AG09319 (cell line): ENCODE results near the gene TMEM200B.
"Not testable (repeated sequence)": the region's sequence is repeated elsewhere in the genome, so short reads cannot be mapped to it uniquely, and the experiment has no call there.

Source experiments
- DNase-seq: peaks from one replicate; pipeline ENCODE4 v3.0.0-alpha.2; 2010; ENCODE audit warnings: low read depth; ENCODE audit errors: extremely low read depth
- CTCF ChIP-seq: IDR thresholded peaks from 2 replicates; pipeline ENCODE4 v1.5.1; 2011; ENCODE audit warnings: low read depth, mild to moderate bottlenecking, inconsistent platforms, low read length, moderate library complexity

The TMEM200B gene

GRCh38 chr1:29120367-29120766 lies 3.3 kb downstream of the TMEM200B start:
- no peak for DNase-seq
- TF ChIP-seq CTCF, result no peak

GRCh38 chr1:29119121-29119929 lies 4.4 kb downstream of the TMEM200B start:
- DNase-seq, result no peak

GRCh38 chr1:29117381-29117780 lies 6.3 kb downstream of the TMEM200B start:
- no peak for DNase-seq
- TF ChIP-seq CTCF, result peak; percentile 34

More at GRCh38 chr1:29119121-29119929, 4.4 kb downstream of the TMEM200B start:
- TF ChIP-seq CTCF, result no peak

- no peak for TF ChIP-seq CTCF
Observed at GRCh38 chr1:29114654-29115053, 9.0 kb downstream of the TMEM200B start.

GRCh38 chr1:29113413-29114117 lies 10.1 kb downstream of the TMEM200B start:
- no peak for DNase-seq
- TF ChIP-seq CTCF, result no peak

More at GRCh38 chr1:29114654-29115053, 9.0 kb downstream of the TMEM200B start:
- no peak for DNase-seq

GRCh38 chr1:29112705-29113412 lies 10.8 kb downstream of the TMEM200B start:
- no peak for DNase-seq
- TF ChIP-seq CTCF, result no peak

- not testable (repeated sequence) for DNase-seq
Observed at GRCh38 chr1:29108041-29108440, 15.7 kb downstream of the TMEM200B start.
